ENCODE data around the gene PM20D1.
"Not testable (repeated sequence)": the region's sequence is repeated elsewhere in the genome, so short reads cannot be mapped to it uniquely, and the experiment has no call there.

PM20D1 gene

DNA sequence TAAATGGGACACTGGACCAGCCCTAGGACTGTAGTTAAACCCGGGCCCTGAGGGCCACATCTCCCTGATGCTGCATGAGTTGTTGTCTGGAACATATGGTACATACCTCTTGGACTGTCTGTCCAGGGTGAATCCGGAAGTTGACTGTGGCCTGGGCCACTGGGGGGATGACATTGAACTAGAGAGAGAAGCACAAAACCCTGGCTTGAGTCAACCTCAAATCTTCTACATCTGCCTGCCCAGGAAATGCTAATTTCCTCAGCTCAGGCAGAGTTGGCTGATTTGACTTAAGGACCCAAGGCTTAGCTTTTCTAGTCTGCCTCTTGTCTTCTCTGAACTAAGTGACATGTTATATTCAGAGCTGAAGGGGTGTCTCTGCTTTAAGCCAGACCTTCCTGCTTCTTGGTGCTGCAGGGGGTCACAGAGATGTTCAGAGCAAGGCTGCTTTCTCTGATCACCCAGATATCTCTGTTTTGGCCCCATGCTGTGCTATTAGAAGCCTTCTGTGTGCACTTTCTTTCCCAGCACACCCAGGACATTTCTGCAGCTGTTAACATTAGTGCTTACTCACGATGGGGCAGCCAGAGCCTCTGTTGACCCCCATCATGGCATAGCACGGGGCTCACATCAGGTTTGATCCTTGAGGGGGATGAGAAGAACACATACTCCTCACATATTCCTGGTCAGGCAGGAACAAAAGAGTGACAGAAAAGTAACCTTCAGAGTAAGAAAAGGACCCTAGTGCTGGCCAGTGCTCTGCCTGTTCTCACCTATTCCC, 9.6 kb downstream of the PM20D1 start:
- no peak for DNase-seq

GRCh38 chr1:205837382-205837970, 12.5 kb downstream of the PM20D1 start:
- DNase-seq: no peak

DNA sequence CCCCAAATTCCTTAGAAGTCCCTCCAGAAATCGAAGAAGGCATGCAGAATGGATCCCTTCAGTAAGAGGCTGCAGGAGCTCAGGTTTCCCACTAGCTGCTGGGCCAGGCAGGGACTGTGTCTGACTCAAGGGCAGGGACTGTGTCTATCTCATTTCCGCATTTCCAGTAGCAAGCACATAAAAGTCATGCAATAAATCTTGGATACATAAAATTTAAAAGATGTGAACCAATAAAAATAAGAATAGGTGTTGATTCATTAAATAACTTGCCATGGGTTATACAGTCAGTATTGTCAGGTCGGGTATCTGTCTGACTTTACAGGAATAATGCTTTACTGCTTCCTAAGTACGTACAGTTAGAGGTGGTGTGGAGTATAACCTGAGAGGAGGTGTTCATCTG, 15.2 kb downstream of the PM20D1 start:
- no peak for DNase-seq

GRCh38 chr1:205832326-205832751, 17.6 kb downstream of the PM20D1 start:
- no peak for DNase-seq

DNA sequence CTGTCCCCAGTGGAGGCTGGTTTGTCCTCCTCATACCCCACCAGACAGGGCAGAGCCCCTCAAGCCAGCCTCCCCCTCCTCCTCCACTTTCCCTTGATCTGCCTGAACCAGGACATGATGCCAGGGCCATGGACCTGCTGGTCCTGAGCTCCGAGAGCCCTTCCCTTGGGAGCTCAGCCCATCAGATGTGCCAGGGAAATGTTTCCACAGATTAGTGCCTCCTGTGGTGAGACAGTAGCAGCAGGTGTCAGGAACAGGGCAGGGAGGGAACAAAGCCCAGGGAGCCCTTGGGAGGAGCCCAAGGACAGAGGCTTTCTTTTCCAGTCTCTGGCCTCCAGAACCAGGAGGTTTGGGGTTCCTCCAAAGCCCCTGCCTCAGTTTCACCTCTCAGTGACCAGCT, 22.3 kb downstream of the PM20D1 start:
- no peak for DNase-seq

DNA sequence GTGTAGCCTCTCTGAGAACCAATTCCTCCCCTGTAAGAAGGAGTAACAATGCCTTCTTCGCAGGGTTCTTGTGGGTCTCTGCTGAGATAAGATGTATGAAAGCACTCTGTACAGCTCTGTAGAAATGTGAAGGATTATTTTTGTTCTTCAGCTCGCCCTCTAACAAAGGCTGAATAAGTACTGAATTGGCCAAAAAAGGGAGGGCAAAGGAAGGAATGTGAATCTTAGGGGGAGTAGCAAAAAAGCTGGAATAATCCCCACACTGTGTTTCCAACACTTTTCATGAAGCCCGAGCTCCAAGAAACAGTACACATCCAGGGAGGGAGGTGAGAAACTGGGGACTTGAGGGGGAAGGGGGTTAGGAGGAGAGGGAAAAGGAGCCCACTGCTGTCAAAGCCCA, 22.9 kb downstream of the PM20D1 start:
- DNase-seq: no peak

- DNase-seq: no peak
Measured at GRCh38 chr1:205826016-205826806, 23.7 kb downstream of the PM20D1 start.

DNA sequence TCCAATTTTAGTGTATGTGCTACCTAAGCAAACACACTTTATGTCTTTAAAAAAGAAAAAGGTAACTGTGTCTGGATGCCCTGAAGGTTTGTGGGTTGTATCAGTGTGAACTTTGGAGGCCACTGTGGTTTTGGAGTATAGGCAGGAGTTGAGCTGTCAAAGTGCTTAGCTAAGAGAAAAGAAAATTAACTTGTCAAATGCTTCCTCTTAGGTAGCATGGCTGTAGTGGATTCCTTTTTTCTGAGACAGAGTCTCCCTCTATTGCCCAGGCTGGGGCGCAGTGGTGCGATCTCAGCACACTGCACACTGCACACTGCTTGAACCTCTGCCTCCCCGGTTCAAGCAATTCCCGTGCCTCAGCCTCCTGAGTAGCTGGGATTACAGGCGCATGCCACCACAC, 25.8 kb downstream of the PM20D1 start:
- DNase-seq: no peak

- DNase-seq: not testable (repeated sequence)
Measured at GRCh38 chr1:205823260-205823659, 26.7 kb downstream of the PM20D1 start.

- DNase-seq: no peak
Measured at GRCh38 chr1:205822397-205822796, 27.5 kb downstream of the PM20D1 start.

DNA sequence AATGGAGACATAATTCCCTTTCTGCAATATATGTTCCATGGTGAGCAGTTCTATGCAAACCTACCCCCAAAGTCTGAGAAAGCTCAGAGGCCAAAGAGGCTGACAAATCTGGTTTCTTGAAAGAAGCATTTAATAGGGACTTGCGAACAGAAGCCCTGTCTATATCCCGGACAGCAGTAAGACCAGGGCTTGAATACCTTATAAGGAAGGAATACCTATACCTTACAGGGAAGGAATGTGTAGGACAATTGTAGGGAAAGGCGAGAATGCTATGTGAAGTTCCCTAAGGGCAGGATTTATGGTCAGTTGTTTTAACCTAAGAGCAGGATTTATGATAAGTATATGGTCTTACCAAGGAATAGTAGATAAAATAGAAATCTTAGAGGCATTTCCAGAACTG, 31.9 kb downstream of the PM20D1 start:
- no peak for DNase-seq

- DNase-seq: no peak
Measured at GRCh38 chr1:205817364-205817763, 32.6 kb downstream of the PM20D1 start.

DNA sequence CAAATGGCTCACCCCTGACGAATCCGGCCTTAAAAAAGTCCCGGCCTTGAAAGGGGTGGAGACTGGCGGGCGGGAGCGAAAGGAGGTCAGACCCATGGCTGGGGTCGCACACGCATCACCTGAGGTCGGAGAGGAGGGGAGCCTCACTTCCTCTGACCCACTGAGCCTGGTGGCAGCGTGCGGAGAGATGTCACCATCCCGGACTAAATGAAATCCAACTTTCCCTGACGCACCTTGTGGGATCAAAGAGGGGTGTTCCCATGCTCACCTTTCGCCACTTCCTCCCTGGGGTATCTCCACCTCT, 36.2 kb downstream of the PM20D1 start:
- peak; percentile 20 for DNase-seq

DNA sequence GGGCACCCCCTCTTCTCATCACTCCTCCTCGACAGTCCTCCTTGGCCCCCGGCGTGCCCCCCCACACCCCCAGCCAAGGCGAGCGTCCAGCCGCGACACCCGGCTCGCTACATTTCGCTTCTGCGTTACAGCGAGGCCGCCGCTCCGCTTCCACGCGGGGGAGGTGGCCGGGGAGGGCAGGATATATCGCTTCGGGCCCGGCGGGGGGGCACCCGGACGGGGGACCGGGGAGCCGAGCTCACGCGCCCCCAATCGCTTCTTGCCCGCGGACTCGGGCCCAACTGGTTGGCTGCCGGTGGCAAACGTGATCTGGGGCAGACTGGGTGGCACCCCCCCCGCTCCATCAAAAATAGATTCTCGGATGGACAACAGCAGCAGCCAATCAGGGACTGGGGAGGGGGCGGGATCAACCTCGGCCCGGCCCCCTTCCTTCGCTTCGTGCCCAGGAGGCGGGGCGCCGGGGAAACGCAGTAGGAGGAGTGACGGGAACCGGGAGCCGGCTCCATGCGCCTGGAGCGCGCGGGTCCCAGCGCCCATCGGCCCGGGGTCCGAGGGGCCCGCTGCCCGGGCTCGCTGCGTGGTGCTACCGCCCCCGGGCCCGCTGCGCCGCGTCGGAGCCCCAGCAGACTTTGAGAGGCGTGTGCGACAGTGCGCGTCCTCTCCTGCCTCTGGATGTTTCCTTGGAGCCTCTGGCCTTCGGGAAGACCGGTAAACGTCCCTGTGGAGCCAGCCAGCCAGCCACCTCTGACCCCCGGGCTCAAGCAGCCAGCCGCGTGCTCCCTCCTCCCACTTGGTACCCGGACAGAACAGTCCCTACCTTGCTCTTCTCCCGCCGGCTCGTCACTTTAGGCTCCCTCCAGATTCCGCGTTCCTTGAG, 36.8 kb downstream of the PM20D1 start, which contains the start of gene SLC41A1:
Gene SLC41A1, minus strand, starts transcription at position 321 of the 877 bp plus-strand sequence. CDS start 2,757 bp downstream, outside the sequence.
- DNase-seq: peak; percentile 89

DNA sequence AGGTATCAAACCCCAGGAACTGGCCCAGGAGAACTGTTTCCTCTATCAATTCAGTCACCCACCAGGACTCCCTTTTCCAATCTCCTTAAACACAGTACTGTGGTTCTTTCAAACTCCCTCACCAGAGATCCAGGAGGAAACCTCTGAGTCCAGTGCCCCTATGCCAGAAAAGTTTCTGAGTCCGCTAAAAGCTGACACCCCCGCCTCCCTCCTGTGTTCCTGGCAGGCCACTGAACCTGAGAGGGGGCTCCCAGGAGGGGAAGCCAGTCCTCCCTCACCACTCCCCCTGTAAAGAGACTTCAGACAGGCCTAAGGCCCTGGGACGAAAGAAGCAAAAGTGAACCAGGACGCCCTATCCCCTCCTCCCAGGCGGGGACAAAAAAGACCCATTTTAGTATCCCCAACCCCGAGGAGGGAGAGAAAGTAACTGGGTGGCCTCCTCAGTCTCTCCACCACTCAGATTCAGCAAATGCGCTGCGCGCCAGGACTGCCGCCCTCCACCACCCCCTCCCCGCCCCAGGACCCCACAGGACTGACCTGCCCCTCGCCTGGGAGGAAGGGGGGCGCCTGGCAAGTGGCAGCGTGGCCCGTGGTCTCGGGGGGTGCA, 37.6 kb downstream of the PM20D1 start:
- peak; percentile 32 for DNase-seq

- DNase-seq: no peak
Measured at GRCh38 chr1:205811660-205812059, 38.3 kb downstream of the PM20D1 start.

- DNase-seq: no peak
Measured at GRCh38 chr1:205810448-205811157, 39.3 kb downstream of the PM20D1 start.

DNA sequence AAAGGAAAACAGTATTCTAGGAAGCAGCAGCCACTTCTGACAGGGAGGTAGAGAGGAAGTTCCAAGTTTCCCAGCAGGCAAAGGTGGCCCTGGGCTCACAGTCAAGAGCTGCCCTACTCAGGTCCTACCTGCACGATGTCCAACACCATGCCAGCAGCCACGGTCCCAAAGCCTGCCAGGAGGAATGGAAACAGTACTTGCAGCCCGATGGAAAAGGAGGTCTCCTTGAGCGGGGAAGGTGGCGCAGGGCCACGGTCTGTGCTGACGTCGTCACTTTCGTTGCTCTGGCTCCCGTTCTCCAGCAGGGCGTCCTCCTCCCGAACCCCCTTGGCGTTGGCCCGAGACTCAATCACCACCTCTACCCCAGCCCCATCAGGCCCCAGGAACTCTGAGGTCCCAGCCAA, 40.0 kb downstream of the PM20D1 start:
- DNase-seq: no peak

DNA sequence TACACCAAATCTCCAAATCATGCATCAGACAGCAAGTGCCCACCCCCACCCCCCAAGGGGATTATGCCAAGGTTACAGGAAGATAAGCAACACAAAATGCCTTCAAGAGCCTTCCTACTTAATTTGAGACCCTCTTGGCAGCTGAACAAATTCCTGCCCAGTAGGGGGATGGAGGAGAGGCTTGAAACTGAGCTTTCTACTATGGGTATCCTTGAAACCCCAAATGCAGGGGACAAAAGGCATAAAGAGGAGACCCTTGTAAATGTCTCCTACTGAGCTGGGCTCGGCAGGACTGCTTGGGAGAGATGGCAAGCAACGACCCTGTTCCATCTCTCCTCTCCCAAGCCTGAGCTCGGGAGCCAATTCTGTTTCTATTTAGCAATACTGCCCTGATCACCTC, 40.5 kb downstream of the PM20D1 start:
- no peak for DNase-seq

- peak; percentile 23 for DNase-seq
Measured at GRCh38 chr1:205805082-205805711, 44.7 kb downstream of the PM20D1 start.

DNA sequence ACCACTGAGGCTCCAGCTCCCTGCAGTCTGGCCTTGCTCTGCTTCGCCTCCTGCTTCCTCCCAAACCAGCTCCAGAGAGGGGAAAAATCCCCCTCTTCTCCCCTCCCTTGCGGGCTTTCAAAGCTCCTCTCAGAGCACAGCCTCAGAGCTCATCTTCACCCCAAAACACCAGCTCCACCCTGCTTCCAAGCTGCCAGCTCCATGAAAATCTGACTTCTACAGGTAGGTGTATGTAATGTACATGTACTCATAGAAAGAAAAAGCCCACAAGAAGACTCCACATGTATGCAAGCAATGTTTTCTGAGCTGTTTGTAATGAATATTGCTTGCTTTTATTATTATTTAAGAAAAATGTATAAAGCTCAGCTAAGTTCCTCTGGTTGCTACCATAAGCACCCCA, 45.3 kb downstream of the PM20D1 start:
- DNase-seq: no peak

All from stimulated activated naive CD4-positive, alpha-beta T cell treated with Interleukin-2 at 50 U/mL for 16 hours (primary cell).